Kidney (tissue), 14 donors: Measurements from ENCODE around the gene USP2. TPM values are rescaled to one million over a fixed set of nuclear protein-coding genes. Genes with fewer than 3 reads are reported as not detected.

Source experiments
- DNase-seq, 5 donors: peaks; one replicate each; pipeline ENCODE4 v3.0.0-alpha.2; 2013 to 2020
- FAIRE-seq: peaks from 2 replicates; lab custom pipeline; 2012; peaks lifted over from hg19 to GRCh38; lab: Jason Lieb, UNC
- H3K27ac ChIP-seq, 2 donors: one replicate each; pipeline ENCODE4 v1.7.0; 2013; ENCODE audit warnings: low read depth in 2 of 2, low read length in 2 of 2, inconsistent platforms in 1 of 2
- H3K27me3 ChIP-seq: one replicate; pipeline ENCODE4 v1.7.1; 2013; ENCODE audit warnings: low read length, inconsistent platforms; ENCODE audit not compliant: control insufficient read depth, insufficient read depth
- H3K36me3 ChIP-seq, 3 donors: one replicate each; pipeline versions ENCODE4 v1.7.0 to v1.7.1; 2013; ENCODE audit warnings: low read length in 3 of 3, control low read depth in 1 of 3, inconsistent platforms in 1 of 3; ENCODE audit not compliant: insufficient read depth in 3 of 3, control insufficient read depth in 2 of 3
- H3K4me1 ChIP-seq, 3 donors: one replicate each; pipeline versions ENCODE4 v1.7.0 to v1.7.1; 2013; ENCODE audit warnings: low read length in 3 of 3, inconsistent platforms in 1 of 3, low read depth in 1 of 3; ENCODE audit not compliant: control insufficient read depth in 2 of 3, insufficient read depth in 2 of 3
- H3K4me3 ChIP-seq, 3 donors: one replicate each; pipeline versions ENCODE4 v1.7.0 to v1.8.1; 2013; ENCODE audit warnings: low read length in 3 of 3, control low read depth in 1 of 3, inconsistent platforms in 1 of 3
- H3K9ac ChIP-seq, 3 donors: one replicate each; pipeline versions ENCODE4 v1.7.0 to v1.7.1; 2013; ENCODE audit warnings: low read length in 3 of 3, control low read depth in 1 of 3, inconsistent platforms in 1 of 3
- H3K9me3 ChIP-seq, 3 donors: one replicate each; pipeline versions ENCODE4 v1.7.0 to v1.7.1; 2013; ENCODE audit warnings: low read length in 3 of 3, control low read depth in 1 of 3, inconsistent platforms in 1 of 3; ENCODE audit not compliant: control insufficient read depth in 2 of 3, insufficient read depth in 1 of 3
- intact Hi-C: fragments of 100-400 bp; cut with DNase I; formaldehyde crosslinking; loops from one replicate; pipeline ENCODE4 v1.11.1; 2022
- polyA plus RNA-seq: library from polyadenylated mRNA; stranded (reverse); fragments of 350-450 nt; fragmentation: Illumina TruSeq; extraction: RNeasy Lipid Tissue Mini Kit (QIAGEN cat#74804); gene quantifications from one replicate; pipeline ENCODE4 v1.2.3, GENCODE V29; 2014; ENCODE audit warnings: low read depth, low replicate concordance; ENCODE audit not compliant: insufficient read depth
- total RNA-seq: library from RNA; stranded (reverse); fragmentation: NEBNext Ultra II Directional; extraction: Animal tissue kit (Norgen Biotek cat#: 25700); gene quantifications from one replicate; pipeline ENCODE4 v1.2.1, GENCODE V29; 2021
- TF ChIP-seq, protein P1 (sequence below): IDR thresholded peaks from 3 replicates; pipeline ENCODE4 v1.5.1; 2012; ENCODE audit warnings: mild to moderate bottlenecking, moderate library complexity, borderline replicate concordance; ENCODE audit not compliant: insufficient read depth; ENCODE audit errors: extremely low read depth
- donor health status: control.
- donor health status: control.
- donor health status: control.
- donor health status: control.
- donor health status: control.
- donor health status: DM: yes; HTN: yes; CAD: no.
- donor health status: Normal renal cell carcinoma (clear cell type).

USP2 gene
- total and polyA plus RNA-seq, 2 donors from 2014 or later = 30.4 to 57.6 TPM

DNA sequence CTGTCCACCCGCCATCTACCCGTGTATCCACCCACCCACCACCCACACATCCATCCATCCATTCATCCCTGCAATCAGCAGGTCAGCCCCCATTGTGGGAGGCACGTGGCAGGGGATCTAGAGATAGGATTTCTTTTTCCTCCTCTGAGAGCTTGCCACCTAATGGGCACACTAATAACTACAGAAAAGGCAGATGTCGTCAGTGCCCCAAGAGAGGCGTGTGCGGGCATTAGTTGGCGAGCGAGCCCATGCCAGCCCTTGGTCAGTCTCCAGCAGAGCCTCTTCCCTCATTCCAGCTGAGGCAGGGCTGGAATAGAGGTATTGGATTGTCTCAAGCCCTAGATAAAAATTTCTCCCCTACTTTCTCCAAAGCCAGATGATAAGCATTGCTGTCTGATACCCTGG, 9.7 kb downstream of the USP2 start:
- peak overlapping the region in 1 of 3 donors; percentile 78 for H3K9ac ChIP-seq
- TF ChIP-seq, protein P1, sequence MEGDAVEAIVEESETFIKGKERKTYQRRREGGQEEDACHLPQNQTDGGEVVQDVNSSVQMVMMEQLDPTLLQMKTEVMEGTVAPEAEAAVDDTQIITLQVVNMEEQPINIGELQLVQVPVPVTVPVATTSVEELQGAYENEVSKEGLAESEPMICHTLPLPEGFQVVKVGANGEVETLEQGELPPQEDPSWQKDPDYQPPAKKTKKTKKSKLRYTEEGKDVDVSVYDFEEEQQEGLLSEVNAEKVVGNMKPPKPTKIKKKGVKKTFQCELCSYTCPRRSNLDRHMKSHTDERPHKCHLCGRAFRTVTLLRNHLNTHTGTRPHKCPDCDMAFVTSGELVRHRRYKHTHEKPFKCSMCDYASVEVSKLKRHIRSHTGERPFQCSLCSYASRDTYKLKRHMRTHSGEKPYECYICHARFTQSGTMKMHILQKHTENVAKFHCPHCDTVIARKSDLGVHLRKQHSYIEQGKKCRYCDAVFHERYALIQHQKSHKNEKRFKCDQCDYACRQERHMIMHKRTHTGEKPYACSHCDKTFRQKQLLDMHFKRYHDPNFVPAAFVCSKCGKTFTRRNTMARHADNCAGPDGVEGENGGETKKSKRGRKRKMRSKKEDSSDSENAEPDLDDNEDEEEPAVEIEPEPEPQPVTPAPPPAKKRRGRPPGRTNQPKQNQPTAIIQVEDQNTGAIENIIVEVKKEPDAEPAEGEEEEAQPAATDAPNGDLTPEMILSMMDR = peak; percentile 22
- peak overlapping the region; percentile 91 to 97 for H3K27ac ChIP-seq
- FAIRE-seq (no peak), DNase-seq (peak; percentile 39 to 79 (median 62))
- H3K9me3 ChIP-seq = no peaks in the 10 kb centered on the region
- peaks cover 7 to 68% (median 50%) of the 10 kb centered on the region in 3 donors for H3K4me1 ChIP-seq
- H3K36me3 ChIP-seq = no peaks in the 10 kb centered on the region
- H3K27me3 ChIP-seq = no peaks in the 10 kb centered on the region
- peak overlapping the region in 2 of 3 donors; percentile 51 to 53 for H3K4me3 ChIP-seq
- intact Hi-C loops = no loop called here

- H3K27ac ChIP-seq = peak overlapping the region; percentile 91 to 97
- intact Hi-C loops = no loop called here
- no peaks in the 10 kb centered on the region for H3K9me3 ChIP-seq
- DNase-seq (peak in 1 of 5 donors; percentile 40), FAIRE-seq (no peak)
- peaks cover 7 to 70% (median 55%) of the 10 kb centered on the region in 3 donors for H3K4me1 ChIP-seq
- H3K36me3 ChIP-seq = no peaks in the 10 kb centered on the region
- H3K9ac ChIP-seq = peak overlapping the region in 2 of 3 donors; percentile 20 to 78
- peak overlapping the region in 2 of 3 donors; percentile 51 to 53 for H3K4me3 ChIP-seq
- TF ChIP-seq, protein P1 = no peak
- H3K27me3 ChIP-seq = no peaks in the 10 kb centered on the region
Measured at GRCh38 chr11:119371067-119371601, 10.4 kb downstream of the USP2 start.

DNA sequence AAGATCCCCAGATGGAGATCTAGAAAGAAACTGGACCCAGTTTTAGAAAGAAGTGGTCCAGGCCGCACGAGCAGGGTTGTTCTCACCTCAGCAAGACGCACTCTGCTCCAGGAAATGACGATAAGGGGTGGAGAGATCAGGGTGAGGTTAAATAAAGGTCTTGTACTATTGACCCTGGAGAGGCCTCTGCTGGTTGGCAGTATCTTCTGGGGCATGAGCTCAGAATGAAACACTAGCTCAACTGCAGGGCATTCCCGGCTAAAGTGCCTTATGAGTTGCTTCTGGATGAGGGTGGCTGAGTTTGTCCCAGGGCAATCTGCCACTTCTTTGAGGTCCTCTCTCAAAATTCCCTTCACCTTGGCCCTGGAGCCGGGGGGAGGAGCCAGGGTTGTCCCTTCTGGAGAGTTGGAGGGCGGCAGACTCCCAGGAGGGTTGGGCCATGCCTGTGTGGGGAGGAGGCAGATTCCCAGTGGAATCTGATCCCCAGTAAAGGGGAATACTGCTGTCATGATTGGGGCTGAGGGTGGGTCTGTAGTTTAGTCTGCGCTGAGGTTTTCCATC, 10.9 kb downstream of the USP2 start:
- Histone ChIP-seq H3K9ac (peak overlapping the region in 1 of 3 donors; percentile 78), H3K4me1 (peaks cover 7 to 68% (median 52%) of the 10 kb centered on the region in 3 donors), H3K36me3 (no peaks in the 10 kb centered on the region), H3K4me3 (peak overlapping the region in 2 of 3 donors; percentile 51 to 53), H3K27me3 (no peaks in the 10 kb centered on the region), H3K27ac (peak overlapping the region; percentile 91 to 97), H3K9me3 (no peaks in the 10 kb centered on the region)
- intact Hi-C loops = no loop called here
- DNase-seq = peak in 4 of 5 donors; percentile 32 to 86 (median 48)
- no peak for FAIRE-seq
- TF ChIP-seq, protein P1 = no peak
